PC-3 (cell line): Measurements from ENCODE around the gene SLC16A3. TPM values are rescaled to one million over a fixed set of nuclear protein-coding genes. Genes with fewer than 3 reads are reported as not detected.

Source experiments
- ATAC-seq: fragments of 200-7000 bp; cut with Tn5 transposase; 2 replicates; pipeline ENCODE4 v1.9.1; 2020; ENCODE audit warnings: mild to moderate bottlenecking, moderate library complexity
- BruUV-seq: library from RNA; stranded (reverse); fragments of 400-500 nt; replicated peaks from 2 replicates; lab custom pipeline; 2021; lab: Mats Ljungman, UMichigan
- CTCF ChIA-PET: fragments of 300-600 bp; sonication (Branson Sonifier 250); formaldehyde crosslinking; loops from one replicate; lab custom pipeline; 2022; ENCODE audit warnings: antibody characterized with exemption; lab: Charles Lee
- POLR2A ChIA-PET: fragments of 300-600 bp; sonication (Branson Sonifier 250); formaldehyde crosslinking; loops from one replicate; lab custom pipeline; 2022; ENCODE audit warnings: antibody characterized with exemption; ENCODE audit not compliant: unreplicated experiment; lab: Charles Lee
- DNase-seq: peaks from one replicate; pipeline ENCODE4 v3.0.0-alpha.2; 2015
- H2AFZ ChIP-seq: fragments of 300-600 bp; sonication (generic); 2 replicates; pipeline ENCODE4 v1.6.0; 2016; ENCODE audit warnings: antibody characterized with exemption, low read length
- H3F3A ChIP-seq: fragments of 300-600 bp; sonication (generic); one replicate; pipeline ENCODE4 v1.6.0; 2017; ENCODE audit warnings: antibody characterized with exemption, low read length, control low read depth, mild to moderate bottlenecking; ENCODE audit not compliant: unreplicated experiment
- H3K27ac ChIP-seq: fragments of 300-600 bp; sonication (generic); 2 replicates; pipeline ENCODE4 v1.5.1; 2016; ENCODE audit warnings: mild to moderate bottlenecking, low read length
- H3K27me3 ChIP-seq: fragments of 300-600 bp; sonication (generic); 2 replicates; pipeline ENCODE4 v1.6.1; 2016; ENCODE audit warnings: low read length, mixed read lengths
- H3K36me3 ChIP-seq: fragments of 300-600 bp; sonication (generic); 2 replicates; pipeline ENCODE4 v1.6.1; 2016; ENCODE audit warnings: low read depth, mixed run types, low read length, mixed read lengths
- H3K4me1 ChIP-seq: fragments of 300-600 bp; sonication (generic); 2 replicates; pipeline ENCODE4 v1.5.1; 2016; ENCODE audit warnings: low read length; ENCODE audit not compliant: insufficient read depth
- H3K4me2 ChIP-seq: fragments of 300-600 bp; sonication (generic); 2 replicates; pipeline ENCODE4 v1.6.0; 2016; ENCODE audit warnings: low read length
- H3K4me3 ChIP-seq: fragments of 300-600 bp; sonication (generic); 2 replicates; pipeline ENCODE4 v1.5.1; 2016; ENCODE audit warnings: mild to moderate bottlenecking, low read length, mixed read lengths
- H3K79me2 ChIP-seq: fragments of 300-600 bp; sonication (generic); 2 replicates; pipeline ENCODE4 v1.6.1; 2017; ENCODE audit warnings: low read length, mixed read lengths
- H3K9ac ChIP-seq: fragments of 300-600 bp; sonication (generic); 2 replicates; pipeline ENCODE4 v1.6.0; 2016; ENCODE audit warnings: mild to moderate bottlenecking, low read length
- H3K9me2 ChIP-seq: fragments of 300-600 bp; sonication (generic); replicated peaks from 2 replicates; pipeline ENCODE4 v1.6.1; 2016; ENCODE audit warnings: mixed run types, low read length, mixed read lengths
- H3K9me3 ChIP-seq: fragments of 300-600 bp; sonication (generic); 2 replicates; pipeline ENCODE4 v1.6.1; 2016; ENCODE audit warnings: low read length, mixed read lengths
- H4K20me1 ChIP-seq: fragments of 300-600 bp; sonication (generic); 2 replicates; pipeline ENCODE4 v1.6.1; 2016; ENCODE audit warnings: low read length, mixed read lengths
- CTCF ChIP-seq: fragments of 300-600 bp; sonication (generic); conservative IDR thresholded peaks from 2 replicates; pipeline ENCODE4 v1.5.1; 2017; ENCODE audit warnings: antibody characterized with exemption, low read depth, mild to moderate bottlenecking, low read length
- EZH2 ChIP-seq: fragments of 300-600 bp; sonication (generic); IDR thresholded peaks from one replicate; pipeline ENCODE4 v1.6.1; 2017; ENCODE audit warnings: antibody characterized with exemption, mild to moderate bottlenecking, low read length; ENCODE audit not compliant: unreplicated experiment
- EZH2phosphoT487 ChIP-seq: fragments of 300-600 bp; sonication (generic); IDR thresholded peaks from 2 replicates; pipeline ENCODE4 v1.6.1; 2018; ENCODE audit warnings: mild to moderate bottlenecking, antibody characterized with exemption, low read length, borderline replicate concordance
- intact Hi-C: fragments of 100-400 bp; cut with micrococcal nuclease; formaldehyde crosslinking; loops from 2 replicates; pipeline ENCODE4 v1.9.0; 2023
- total RNA-seq: library from RNA; depleted of rRNA; stranded (reverse); fragments of >200 nt; gene quantifications from 2 replicates; pipeline ENCODE4 v1.2.3, GENCODE V29; 2014

Gene SLC16A3
- total RNA-seq, 1 experiment from 2014 or later, result 286 TPM

GRCh38 chr17:82226146-82226808 is 2.6 kb upstream of the SLC16A3 start:
- ChIA-PET CTCF (no interaction called here), POLR2A (no interaction called here)
- no peak overlapping the region for H2AFZ ChIP-seq
- H3K9me3 ChIP-seq, result no peaks in the 10 kb centered on the region
- H3K4me1 ChIP-seq, result peaks cover 14% of the 10 kb centered on the region
- BruUV-seq, result no TSS peak
- no peak for ATAC-seq
- H3K27ac ChIP-seq, result no peak overlapping the region
- H4K20me1 ChIP-seq, result peaks cover 15% of the 10 kb centered on the region; the same call in 1 of the 2 replicates
- H3K9ac ChIP-seq, result no peak overlapping the region
- H3K4me2 ChIP-seq, result no peak overlapping the region
- H3F3A ChIP-seq, result no peaks in the 10 kb centered on the region
- no peak for DNase-seq
- peaks cover 31% of the 10 kb centered on the region for H3K79me2 ChIP-seq
- no peaks in the 10 kb centered on the region for H3K9me2 ChIP-seq
- TF ChIP-seq EZH2phosphoT487 (no peak), CTCF (no peak), EZH2 (no peak)
- intact Hi-C loops, result no loop called here
- H3K4me3 ChIP-seq, result no peak overlapping the region
- no peaks in the 10 kb centered on the region for H3K27me3 ChIP-seq
- no peaks in the 10 kb centered on the region for H3K36me3 ChIP-seq

GRCh38 chr17:82226809-82227628 is 1.8 kb upstream of the SLC16A3 start:
- Histone ChIP-seq H3K79me2 (peaks cover 38% of the 10 kb centered on the region), H4K20me1 (peaks cover 21% of the 10 kb centered on the region), H3K4me3 (no peak overlapping the region), H3K36me3 (no peaks in the 10 kb centered on the region), H3K9me2 (no peaks in the 10 kb centered on the region), H3K4me1 (peaks cover 20% of the 10 kb centered on the region), H3K4me2 (no peak overlapping the region), H3K9me3 (no peaks in the 10 kb centered on the region), H3F3A (no peaks in the 10 kb centered on the region), H3K27me3 (no peaks in the 10 kb centered on the region), H3K27ac (no peak overlapping the region), H2AFZ (no peak overlapping the region), H3K9ac (no peak overlapping the region)
- no TSS peak for BruUV-seq
- ATAC-seq (no peak), DNase-seq (no peak)
- ChIA-PET CTCF (no interaction called here), POLR2A (no interaction called here)
- no peak for TF ChIP-seq CTCF
- TF ChIP-seq EZH2phosphoT487, result no peak
- no peak for TF ChIP-seq EZH2
- intact Hi-C loops, result no loop called here
